ENCODE data around the gene NAV3.

Gene NAV3

DNA sequence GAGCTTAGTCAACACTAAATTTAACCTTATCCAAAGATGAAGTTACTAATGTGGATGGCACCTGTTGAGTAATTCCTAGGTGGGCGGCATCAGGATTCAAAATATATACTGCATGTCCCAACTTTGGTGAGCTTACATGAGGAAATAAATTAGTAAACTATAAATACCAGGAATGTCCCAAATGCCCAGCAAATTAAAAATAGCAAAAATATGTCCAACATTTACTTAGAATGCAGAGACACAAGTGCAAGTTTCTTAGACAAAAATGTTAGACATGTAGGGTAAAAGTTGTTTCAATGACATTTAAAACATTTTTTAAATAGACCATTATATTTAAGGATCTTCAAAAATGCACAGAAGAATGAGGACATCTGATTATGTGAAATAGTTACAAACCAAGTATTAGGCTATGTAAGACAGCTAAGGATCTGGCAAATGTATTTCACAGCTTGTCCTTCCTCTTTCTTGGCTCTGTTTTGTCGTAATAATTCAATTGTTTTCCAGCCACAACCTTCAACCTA lies 115.9 kb downstream of the NAV3 start:
- H3K9me3 Mint-ChIP-seq, result peaks cover 3% of the 10 kb centered on the region
- no peak overlapping the region for H3K27ac Mint-ChIP-seq
- H3K27me3 Mint-ChIP-seq (ENCODE audit: low read depth, poor library complexity), result no peaks in the 10 kb centered on the region
- no peak for DNase-seq
- H3K36me3 Mint-ChIP-seq (ENCODE audit: low read depth), result no peaks in the 10 kb centered on the region
- H3K4me1 Mint-ChIP-seq, result no peaks in the 10 kb centered on the region
- no peak for TF ChIP-seq CTCF (IDR thresholded peaks at IDR 0.05)
- no peak overlapping the region for H3K4me3 Mint-ChIP-seq

DNA sequence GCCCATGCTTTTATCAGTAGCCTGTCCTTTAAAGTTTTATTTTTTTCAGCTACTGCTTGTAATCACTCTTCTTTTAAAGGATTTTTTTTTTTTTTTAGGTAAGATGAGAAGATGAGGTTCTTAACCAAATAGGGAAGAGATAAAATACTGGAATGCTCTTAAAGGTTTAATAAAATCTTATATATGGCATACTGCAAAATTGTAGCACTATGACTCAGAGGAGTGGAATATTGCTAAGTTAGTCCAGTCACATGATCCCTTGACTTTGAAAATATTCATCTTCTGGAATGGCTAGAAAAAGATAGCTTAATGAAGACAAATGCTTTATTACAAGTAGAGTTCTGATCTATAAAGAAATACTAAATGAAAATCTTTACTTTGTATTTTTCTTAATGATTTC lies 116.6 kb downstream of the NAV3 start:
- H3K36me3 Mint-ChIP-seq (ENCODE audit: low read depth), result no peaks in the 10 kb centered on the region
- H3K9me3 Mint-ChIP-seq, result peaks cover 7% of the 10 kb centered on the region
- no peak overlapping the region for H3K27ac Mint-ChIP-seq
- no peak for DNase-seq
- no peaks in the 10 kb centered on the region for H3K4me1 Mint-ChIP-seq
- TF ChIP-seq CTCF (IDR thresholded peaks at IDR 0.05), result no peak
- no peak overlapping the region for H3K4me3 Mint-ChIP-seq
- no peaks in the 10 kb centered on the region for H3K27me3 Mint-ChIP-seq (ENCODE audit: low read depth, poor library complexity)

DNA sequence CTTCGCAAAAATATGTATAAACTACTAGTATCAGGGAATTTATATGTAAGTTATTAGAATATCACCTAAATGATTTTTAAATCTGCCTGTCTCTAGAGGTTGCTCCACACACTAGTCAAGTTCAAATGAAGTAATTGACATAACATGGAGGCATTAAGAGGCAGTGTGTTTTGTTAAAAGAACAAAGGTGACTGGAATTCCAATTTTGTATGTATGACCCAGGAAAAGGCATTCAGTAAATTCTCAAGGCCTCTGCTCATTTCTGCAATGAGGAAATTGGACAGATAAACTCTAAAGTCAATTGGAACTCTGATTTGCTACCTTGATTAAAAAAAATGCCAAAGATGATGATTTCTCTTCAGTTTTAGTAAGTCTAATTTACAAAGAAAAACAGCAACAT lies 117.1 kb downstream of the NAV3 start:
- Mint-ChIP-seq H3K27ac (no peak overlapping the region), H3K27me3 (ENCODE audit: low read depth, poor library complexity) (no peaks in the 10 kb centered on the region), H3K36me3 (ENCODE audit: low read depth) (no peaks in the 10 kb centered on the region), H3K4me1 (no peaks in the 10 kb centered on the region), H3K4me3 (no peak overlapping the region), H3K9me3 (peaks cover 9% of the 10 kb centered on the region)
- no peak for DNase-seq
- TF ChIP-seq CTCF (IDR thresholded peaks at IDR 0.05), result no peak

- peaks cover 9% of the 10 kb centered on the region for H3K9me3 Mint-ChIP-seq
- no peak overlapping the region for H3K27ac Mint-ChIP-seq
- no peak overlapping the region for H3K4me3 Mint-ChIP-seq
- no peaks in the 10 kb centered on the region for H3K27me3 Mint-ChIP-seq (ENCODE audit: low read depth, poor library complexity)
- no peak for DNase-seq
- TF ChIP-seq CTCF (IDR thresholded peaks at IDR 0.05), result no peak
- no peaks in the 10 kb centered on the region for H3K36me3 Mint-ChIP-seq (ENCODE audit: low read depth)
- H3K4me1 Mint-ChIP-seq, result no peaks in the 10 kb centered on the region
Measured at GRCh38 chr12:77949943-77950342, 119.2 kb downstream of the NAV3 start.

- no peak for DNase-seq
- H3K27ac Mint-ChIP-seq, result no peak overlapping the region
- H3K4me3 Mint-ChIP-seq, result no peak overlapping the region
- peaks cover 9% of the 10 kb centered on the region for H3K9me3 Mint-ChIP-seq
- no peak for TF ChIP-seq CTCF (IDR thresholded peaks at IDR 0.05)
- H3K36me3 Mint-ChIP-seq (ENCODE audit: low read depth), result no peaks in the 10 kb centered on the region
- H3K27me3 Mint-ChIP-seq (ENCODE audit: low read depth, poor library complexity), result no peaks in the 10 kb centered on the region
- H3K4me1 Mint-ChIP-seq, result no peaks in the 10 kb centered on the region
Measured at GRCh38 chr12:77953528-77954205, 123.0 kb downstream of the NAV3 start.

GRCh38 chr12:77954206-77954555 lies 123.5 kb downstream of the NAV3 start:
- Mint-ChIP-seq H3K9me3 (peaks cover 9% of the 10 kb centered on the region), H3K27me3 (ENCODE audit: low read depth, poor library complexity) (no peaks in the 10 kb centered on the region), H3K4me3 (no peak overlapping the region), H3K27ac (no peak overlapping the region), H3K4me1 (no peaks in the 10 kb centered on the region), H3K36me3 (ENCODE audit: low read depth) (no peaks in the 10 kb centered on the region)
- no peak for TF ChIP-seq CTCF (IDR thresholded peaks at IDR 0.05)
- no peak for DNase-seq

Measured in nephron progenitor cell (in vitro differentiated cells).